AG10803 (cell line): ENCODE data around the gene HTT.

ENCODE experiments used
- DNase-seq: peaks from one replicate; pipeline ENCODE4 v3.0.0; 2010; ENCODE audit warnings: low read depth
- H3K4me3 ChIP-seq: 2 replicates; pipeline ENCODE4 v1.5.1; 2011; ENCODE audit warnings: mild to moderate bottlenecking, low read length, control low read depth
- CTCF ChIP-seq: conservative IDR thresholded peaks from 2 replicates; pipeline ENCODE4 v1.5.1; 2011; ENCODE audit warnings: mild to moderate bottlenecking, low read length, control low read depth, inconsistent platforms

The HTT gene

GRCh38 chr4:3183008-3183407, 108.5 kb downstream of the HTT start:
- no peak overlapping the region for H3K4me3 ChIP-seq
- DNase-seq: no peak
- TF ChIP-seq CTCF: no peak

- TF ChIP-seq CTCF: no peak
- DNase-seq: no peak
- H3K4me3 ChIP-seq: no peak overlapping the region
Measured at GRCh38 chr4:3184725-3185124, 110.2 kb downstream of the HTT start.

GRCh38 chr4:3186609-3187008, 112.1 kb downstream of the HTT start:
- H3K4me3 ChIP-seq: no peak overlapping the region
- TF ChIP-seq CTCF: no peak
- DNase-seq: no peak

GRCh38 chr4:3188118-3188517, 113.6 kb downstream of the HTT start:
- TF ChIP-seq CTCF: no peak
- no peak for DNase-seq
- no peak overlapping the region for H3K4me3 ChIP-seq

GRCh38 chr4:3189459-3189858, 115.0 kb downstream of the HTT start:
- H3K4me3 ChIP-seq: no peak overlapping the region
- DNase-seq: no peak
- no peak for TF ChIP-seq CTCF

- no peak overlapping the region for H3K4me3 ChIP-seq
- no peak for DNase-seq
- TF ChIP-seq CTCF: no peak
Measured at GRCh38 chr4:3190549-3190948, 116.1 kb downstream of the HTT start.

- no peak for TF ChIP-seq CTCF
- H3K4me3 ChIP-seq: no peak overlapping the region
- DNase-seq: no peak
Measured at GRCh38 chr4:3192188-3192587, 117.7 kb downstream of the HTT start.
